Suprapubic skin (tissue), 4 donors: ENCODE results near the gene GJB3. TPM values are rescaled to one million over a fixed set of nuclear protein-coding genes. Genes with fewer than 3 reads are reported as not detected.

Experiments
- DNase-seq, 2 donors: peaks; one replicate each; pipeline ENCODE4 v3.0.0-alpha.2; 2019; ENCODE audit warnings: low spot score in 2 of 2
- H3K27ac ChIP-seq: fragments of 200-600 bp; sonication (generic); one replicate; pipeline ENCODE4 v1.5.1; 2019
- H3K27me3 ChIP-seq: fragments of 200-600 bp; sonication (generic); one replicate; pipeline ENCODE4 v1.5.1; 2019
- H3K36me3 ChIP-seq: fragments of 200-600 bp; sonication (generic); one replicate; pipeline ENCODE4 v1.5.1; 2019
- H3K4me1 ChIP-seq: fragments of 200-600 bp; sonication (generic); one replicate; pipeline ENCODE4 v1.5.1; 2019
- H3K4me3 ChIP-seq: fragments of 200-600 bp; sonication (generic); one replicate; pipeline ENCODE4 v1.5.1; 2019; ENCODE audit warnings: mild to moderate bottlenecking
- H3K9me3 ChIP-seq: fragments of 200-600 bp; sonication (generic); one replicate; pipeline ENCODE4 v1.5.1; 2019
- CTCF ChIP-seq, 2 donors: fragments of 200-600 bp in 1 of 2; fragments of 450-650 bp in 1 of 2; sonication (generic) in 1 of 2; IDR thresholded peaks; one replicate each; pipeline ENCODE4 v1.5.1; 2016 to 2019; ENCODE audit warnings: antibody characterized with exemption in 2 of 2, mild to moderate bottlenecking in 1 of 2, moderate library complexity in 1 of 2
- EP300 ChIP-seq: sonication (generic); formaldehyde crosslinking; IDR thresholded peaks from one replicate; pipeline ENCODE4 v1.6.1; 2017; ENCODE audit warnings: antibody characterized with exemption
- POLR2A ChIP-seq, 2 donors: fragments of 450-650 bp; IDR thresholded peaks; one replicate each; pipeline ENCODE4 v1.6.1; 2017; ENCODE audit warnings: antibody characterized with exemption in 2 of 2, mild to moderate bottlenecking in 2 of 2, moderate library complexity in 2 of 2
- POLR2AphosphoS5 ChIP-seq, 3 donors: sonication (generic); formaldehyde crosslinking; IDR thresholded peaks; one replicate each; pipeline ENCODE4 v1.6.1; 2017; ENCODE audit warnings: antibody characterized with exemption in 3 of 3
- WGBS: methylation state at CpG from one replicate; pipeline ENCODE4 v1.1.5; 2018; 5-methylcytosine and 5-hydroxymethylcytosine counted together
- total RNA-seq, 4 donors: library from RNA; depleted of rRNA; stranded (reverse); fragments of >200 nt; gene quantifications; one replicate each; pipeline ENCODE4 v1.1.0, GENCODE V29; 2016

GJB3 gene
- total RNA-seq, 4 donors from 2014 or later, result 76.0 to 268 (median 186) TPM

GRCh38 chr1:34786521-34787325 lies 5.7 kb downstream of the GJB3 start:
- Histone ChIP-seq H3K36me3 (peaks cover 11% of the 10 kb centered on the region), H3K4me3 (no peak overlapping the region), H3K27me3 (peaks cover 11% of the 10 kb centered on the region), H3K4me1 (peaks cover 37% of the 10 kb centered on the region), H3K9me3 (no peaks in the 10 kb centered on the region), H3K27ac (no peak overlapping the region)
- DNase-seq, result peak in 1 of 2 donors; percentile 68
- WGBS, result 48% methylated on average over 14 of the region's 14 CpGs
- peak; percentile 62 to 76 for TF ChIP-seq CTCF (IDR thresholded peaks at IDR 0.05)
- TF ChIP-seq POLR2A (IDR thresholded peaks at IDR 0.05), result no peak

GRCh38 chr1:34787461-34788420 lies 6.7 kb downstream of the GJB3 start:
- DNase-seq, result peak in 1 of 2 donors; percentile 39
- peaks cover 40% of the 10 kb centered on the region for H3K4me1 ChIP-seq
- H3K27ac ChIP-seq, result no peak overlapping the region
- whole genome bisulfite sequencing, result 52% methylated on average over 8 of the region's 9 CpGs
- H3K4me3 ChIP-seq, result no peak overlapping the region
- TF ChIP-seq POLR2AphosphoS5 (IDR thresholded peaks at IDR 0.05) (no peak), EP300 (no peak), POLR2A (IDR thresholded peaks at IDR 0.05) (no peak), CTCF (IDR thresholded peaks at IDR 0.05) (no peak)
- peaks cover 13% of the 10 kb centered on the region for H3K27me3 ChIP-seq
- peaks cover 11% of the 10 kb centered on the region for H3K36me3 ChIP-seq
- no peaks in the 10 kb centered on the region for H3K9me3 ChIP-seq

GRCh38 chr1:34790985-34791384 lies 10.0 kb downstream of the GJB3 start:
- TF ChIP-seq CTCF (IDR thresholded peaks at IDR 0.05), result no peak
- no peak for TF ChIP-seq EP300
- TF ChIP-seq POLR2AphosphoS5 (IDR thresholded peaks at IDR 0.05), result no peak
- no peak for TF ChIP-seq POLR2A (IDR thresholded peaks at IDR 0.05)
- H3K9me3 ChIP-seq, result no peaks in the 10 kb centered on the region
- peaks cover 27% of the 10 kb centered on the region for H3K4me1 ChIP-seq
- no peak for DNase-seq
- 80% methylated on average over 5 of the region's 6 CpGs for WGBS
- peaks cover 19% of the 10 kb centered on the region for H3K27me3 ChIP-seq
- no peak overlapping the region for H3K27ac ChIP-seq
- peaks cover 4% of the 10 kb centered on the region for H3K36me3 ChIP-seq
- no peak overlapping the region for H3K4me3 ChIP-seq

- H3K27me3 ChIP-seq, result peaks cover 19% of the 10 kb centered on the region
- TF ChIP-seq CTCF (IDR thresholded peaks at IDR 0.05) (no peak), POLR2A (IDR thresholded peaks at IDR 0.05) (no peak), POLR2AphosphoS5 (IDR thresholded peaks at IDR 0.05) (no peak), EP300 (no peak)
- DNase-seq, result no peak
- no peaks in the 10 kb centered on the region for H3K9me3 ChIP-seq
- 58% methylated on average over 10 of the region's 10 CpGs for WGBS
- H3K4me1 ChIP-seq, result peaks cover 17% of the 10 kb centered on the region
- peak overlapping the region; percentile 48 for H3K4me3 ChIP-seq
- H3K27ac ChIP-seq, result no peak overlapping the region
- peaks cover 3% of the 10 kb centered on the region for H3K36me3 ChIP-seq
Observed at GRCh38 chr1:34792424-34792823, 11.4 kb downstream of the GJB3 start.
